Esophagus muscularis mucosa (tissue), 3 donors: ENCODE measurements around the gene FAM135A.

ENCODE experiments used
- POLR2A ChIP-seq: fragments of 450-650 bp; IDR thresholded peaks from one replicate; pipeline ENCODE4 v1.6.1; 2017; ENCODE audit warnings: antibody characterized with exemption, moderate library complexity, mild to moderate bottlenecking, low read depth
- TF ChIP-seq, protein P1 (sequence below), 3 experiments: fragments of 200-600 bp in 2 of 3; fragments of 450-650 bp in 1 of 3; sonication (generic) in 2 of 3; IDR thresholded peaks; one replicate each; pipeline ENCODE4 v1.5.1; 2017 to 2019; ENCODE audit warnings: antibody characterized with exemption in 3 of 3, mild to moderate bottlenecking in 2 of 3, moderate library complexity in 1 of 3

DNA sequence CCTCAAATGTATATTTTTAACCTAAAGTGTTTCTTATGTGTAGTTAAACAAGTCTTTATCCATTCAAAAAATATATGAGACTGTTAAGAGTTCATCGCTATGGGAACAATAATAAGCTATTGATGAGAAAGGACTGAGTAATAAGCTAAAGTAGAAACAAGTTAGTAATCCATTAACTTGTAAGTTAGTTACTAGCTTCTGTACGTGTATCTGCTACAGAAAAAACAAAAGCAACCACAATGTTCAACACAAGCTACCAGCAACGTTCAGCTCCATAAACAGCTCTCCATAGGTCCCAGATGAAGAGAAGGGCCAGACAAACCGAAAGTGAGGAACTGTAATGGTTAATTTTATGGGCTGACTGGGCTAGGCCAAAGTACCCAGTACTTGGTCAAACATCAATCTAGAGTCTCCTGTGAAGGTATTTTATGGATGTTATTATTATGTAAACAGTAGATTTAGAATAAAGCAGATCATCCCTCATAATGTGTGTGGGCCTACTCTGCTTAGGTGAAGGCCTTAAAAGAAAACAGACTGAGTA lies 33.8 kb upstream of the FAM135A start:
- no peak for TF ChIP-seq POLR2A
- TF ChIP-seq, protein P1, sequence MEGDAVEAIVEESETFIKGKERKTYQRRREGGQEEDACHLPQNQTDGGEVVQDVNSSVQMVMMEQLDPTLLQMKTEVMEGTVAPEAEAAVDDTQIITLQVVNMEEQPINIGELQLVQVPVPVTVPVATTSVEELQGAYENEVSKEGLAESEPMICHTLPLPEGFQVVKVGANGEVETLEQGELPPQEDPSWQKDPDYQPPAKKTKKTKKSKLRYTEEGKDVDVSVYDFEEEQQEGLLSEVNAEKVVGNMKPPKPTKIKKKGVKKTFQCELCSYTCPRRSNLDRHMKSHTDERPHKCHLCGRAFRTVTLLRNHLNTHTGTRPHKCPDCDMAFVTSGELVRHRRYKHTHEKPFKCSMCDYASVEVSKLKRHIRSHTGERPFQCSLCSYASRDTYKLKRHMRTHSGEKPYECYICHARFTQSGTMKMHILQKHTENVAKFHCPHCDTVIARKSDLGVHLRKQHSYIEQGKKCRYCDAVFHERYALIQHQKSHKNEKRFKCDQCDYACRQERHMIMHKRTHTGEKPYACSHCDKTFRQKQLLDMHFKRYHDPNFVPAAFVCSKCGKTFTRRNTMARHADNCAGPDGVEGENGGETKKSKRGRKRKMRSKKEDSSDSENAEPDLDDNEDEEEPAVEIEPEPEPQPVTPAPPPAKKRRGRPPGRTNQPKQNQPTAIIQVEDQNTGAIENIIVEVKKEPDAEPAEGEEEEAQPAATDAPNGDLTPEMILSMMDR (IDR thresholded peaks at IDR 0.05): no peak
